Stimulated activated naive CD4-positive, alpha-beta T cell treated with Interleukin-2 at 50 U/mL for 16 hours (primary cell): Measurements from ENCODE around the gene TCTN3.
"Not testable (repeated sequence)": the region's sequence is repeated elsewhere in the genome, so short reads cannot be mapped to it uniquely, and the experiment has no call there.

Source experiments
- DNase-seq: peaks from one replicate; lab custom pipeline; 2025; lab: John Stamatoyannopoulos, UW

The TCTN3 gene

DNA sequence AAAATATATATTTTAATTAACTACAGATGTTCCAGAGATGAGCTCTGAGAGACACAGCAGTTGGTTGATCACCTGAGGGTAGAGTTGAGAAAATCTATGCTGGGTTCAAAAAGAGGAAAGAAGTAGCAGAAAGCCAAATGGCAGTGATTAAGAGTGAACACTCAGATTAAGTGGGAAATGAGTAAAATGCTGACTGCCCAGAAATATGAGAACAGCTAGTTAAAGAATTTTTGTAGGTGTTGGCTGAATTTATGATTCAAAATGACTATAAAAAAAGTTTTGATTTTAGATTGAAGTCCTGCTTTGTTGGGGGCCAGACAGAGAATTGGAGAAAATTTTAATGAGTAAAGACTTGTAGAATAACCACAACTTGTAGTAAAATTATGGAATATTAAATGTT lies 9.8 kb downstream of the TCTN3 start:
- no peak for DNase-seq

DNA sequence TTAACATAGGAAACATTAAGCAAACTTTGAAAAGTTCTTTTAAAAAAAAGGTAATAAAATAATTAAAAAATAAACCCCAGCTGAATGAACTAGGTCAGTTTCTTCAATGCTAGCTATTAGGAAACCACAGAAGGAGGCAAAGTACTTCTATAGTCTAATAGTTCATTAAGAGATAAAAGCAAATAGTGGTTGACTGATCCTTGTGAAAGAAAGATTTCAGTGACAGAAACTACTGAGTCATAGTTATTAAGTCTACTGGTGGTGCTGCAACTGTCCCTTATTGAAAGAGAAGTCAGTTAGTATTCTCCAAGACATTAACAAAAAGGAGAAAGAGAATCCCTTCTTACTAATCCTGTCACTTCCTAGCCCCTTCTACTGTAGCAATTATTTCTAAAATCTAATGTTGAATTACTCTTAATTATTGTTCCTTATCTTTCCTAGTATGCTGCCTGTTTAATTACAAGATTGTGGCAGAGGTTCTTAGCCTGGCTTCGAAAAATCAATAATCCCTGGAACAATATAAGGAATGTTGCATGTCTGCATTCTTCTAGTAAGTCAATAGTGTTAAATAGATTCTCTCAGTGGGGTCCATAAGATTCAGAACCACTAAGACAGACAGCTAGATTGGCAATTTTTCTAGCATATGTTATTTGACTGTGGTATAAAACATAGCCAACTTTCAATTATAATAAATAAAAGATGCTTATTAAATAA lies 18.2 kb downstream of the TCTN3 start:
- DNase-seq: no peak

DNA sequence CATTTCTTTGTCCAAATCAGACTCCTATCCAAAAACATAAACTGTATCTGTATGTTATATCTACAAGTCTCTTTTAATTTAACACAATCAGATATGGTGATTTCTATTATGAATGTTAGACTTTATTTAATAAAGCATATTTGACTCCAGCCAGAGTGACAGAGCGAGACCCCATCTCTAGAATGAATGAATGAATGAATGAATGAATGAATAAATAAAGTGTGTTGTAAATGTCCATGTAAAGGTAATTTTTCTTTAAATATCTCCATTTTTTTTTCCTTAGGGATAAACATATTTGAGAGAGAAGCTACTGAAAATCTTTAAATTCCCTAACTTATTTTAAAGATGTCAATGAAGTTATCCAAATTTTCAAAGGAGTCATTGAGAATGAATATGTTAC lies 19.1 kb downstream of the TCTN3 start:
- DNase-seq: no peak

DNA sequence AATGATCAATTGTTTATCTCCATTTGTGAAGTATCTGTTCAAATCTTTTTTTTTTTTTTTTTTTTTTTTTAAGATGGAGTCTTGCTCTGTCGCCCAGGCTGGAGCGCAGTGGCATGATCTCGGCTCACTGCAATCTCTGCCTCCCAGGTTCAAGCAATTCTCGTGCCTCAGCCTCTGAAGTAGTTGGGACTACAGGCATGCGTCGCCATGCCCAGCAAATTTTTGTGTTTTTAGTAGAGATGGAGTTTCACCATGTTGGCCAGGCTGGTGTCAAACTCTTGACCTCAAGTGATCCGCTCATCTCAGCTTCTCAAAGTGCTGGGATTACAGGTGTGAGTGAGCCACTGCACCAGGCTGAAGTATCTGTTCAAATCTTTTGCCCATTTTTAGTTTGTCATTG lies 21.1 kb downstream of the TCTN3 start:
- not testable (repeated sequence) for DNase-seq

DNA sequence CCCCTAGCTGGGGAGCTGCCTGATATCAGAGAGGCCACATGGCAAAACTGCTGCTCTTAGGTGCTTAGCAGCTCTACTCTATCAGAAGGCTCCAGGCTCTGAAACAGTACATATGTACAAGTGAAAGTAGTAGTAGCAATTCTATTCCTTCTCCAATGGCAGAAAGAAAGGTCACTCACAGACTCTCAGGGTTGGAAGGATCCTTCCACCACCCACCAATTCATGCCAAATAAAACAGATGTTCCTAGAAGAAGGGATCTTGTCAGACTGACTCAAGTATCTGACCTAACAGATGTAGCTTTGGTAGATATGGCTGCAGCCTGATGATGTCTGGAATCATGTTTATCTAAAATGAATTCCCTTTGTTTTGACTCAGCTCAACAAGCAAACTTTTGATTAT lies 29.2 kb downstream of the TCTN3 start:
- DNase-seq: no peak

DNA sequence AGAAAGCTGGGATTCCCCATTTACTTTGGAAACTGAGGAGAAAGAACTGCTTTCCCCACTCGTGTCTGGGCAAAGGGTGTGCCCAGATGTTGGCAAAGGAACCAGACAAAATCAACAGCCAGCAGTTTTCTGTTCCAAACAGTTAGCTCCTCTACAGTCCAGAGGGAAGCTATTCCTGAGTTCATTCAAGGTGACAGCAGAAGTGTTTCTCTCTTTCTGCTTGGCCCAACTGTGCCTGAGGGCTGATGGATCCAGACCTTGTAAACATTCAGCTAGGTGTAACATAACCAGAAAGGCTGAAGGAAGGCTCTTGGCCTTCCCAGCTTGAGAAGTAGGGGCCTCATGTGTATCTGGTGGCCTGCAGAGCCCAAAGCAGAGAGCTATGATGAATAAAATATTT lies 30.2 kb downstream of the TCTN3 start:
- no peak for DNase-seq

DNA sequence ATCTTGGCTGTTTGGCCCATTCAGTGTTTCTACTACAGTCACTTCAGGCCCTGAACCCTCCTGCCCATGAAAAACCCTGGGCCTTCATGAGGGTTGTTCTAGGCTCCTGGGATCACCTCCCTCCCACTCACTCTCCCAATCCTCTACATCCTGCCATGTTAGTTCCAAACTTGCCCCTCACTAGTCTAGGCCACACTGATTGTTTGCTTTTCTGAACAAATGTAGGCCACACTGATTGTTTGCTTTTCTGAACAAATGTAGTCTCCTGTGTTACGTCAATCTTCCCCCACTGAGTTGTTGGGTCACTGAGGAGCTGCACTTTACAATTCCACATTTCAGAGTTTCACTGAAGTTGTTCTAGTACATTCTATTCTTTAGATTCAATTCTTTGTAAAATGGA lies 31.9 kb downstream of the TCTN3 start:
- DNase-seq: no peak

DNA sequence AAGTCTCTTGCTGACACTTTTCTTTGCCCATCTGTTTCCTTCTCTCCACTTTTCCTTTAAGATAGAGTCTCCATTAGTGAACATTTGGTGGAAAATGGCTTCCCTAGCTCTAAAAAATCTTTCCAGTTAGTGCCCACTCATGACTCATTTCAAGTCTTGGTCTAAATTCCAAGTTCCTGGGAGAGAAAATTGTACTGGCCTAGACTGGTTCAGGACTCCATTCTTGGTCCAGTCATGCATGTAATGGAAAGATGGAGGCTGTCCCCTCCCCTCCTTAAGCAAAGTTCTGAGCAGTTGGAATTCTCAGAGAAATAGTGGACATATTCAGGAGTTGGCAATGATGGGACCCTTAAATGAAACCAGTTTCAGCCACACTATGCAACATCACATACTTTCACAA lies 33.4 kb downstream of the TCTN3 start:
- no peak for DNase-seq

DNA sequence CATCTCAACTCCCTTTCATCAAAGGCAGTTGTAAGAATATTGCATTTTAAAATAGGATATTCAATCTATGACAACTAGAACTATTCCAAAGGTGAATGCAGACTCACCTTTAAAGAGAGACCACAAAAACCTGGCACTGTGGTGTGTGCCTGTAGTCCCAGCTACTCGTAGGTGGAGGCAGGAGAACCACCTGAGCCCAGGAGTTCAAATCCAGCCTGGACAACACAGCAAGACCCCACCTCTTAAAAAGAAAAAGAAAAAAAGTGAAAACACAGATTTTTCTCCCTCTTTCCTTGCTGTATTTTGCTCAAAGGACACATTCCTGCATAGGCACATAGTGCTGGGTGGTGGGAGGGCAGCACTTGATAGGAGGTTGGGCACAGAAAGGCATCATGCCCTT lies 36.5 kb downstream of the TCTN3 start:
- no peak for DNase-seq

DNA sequence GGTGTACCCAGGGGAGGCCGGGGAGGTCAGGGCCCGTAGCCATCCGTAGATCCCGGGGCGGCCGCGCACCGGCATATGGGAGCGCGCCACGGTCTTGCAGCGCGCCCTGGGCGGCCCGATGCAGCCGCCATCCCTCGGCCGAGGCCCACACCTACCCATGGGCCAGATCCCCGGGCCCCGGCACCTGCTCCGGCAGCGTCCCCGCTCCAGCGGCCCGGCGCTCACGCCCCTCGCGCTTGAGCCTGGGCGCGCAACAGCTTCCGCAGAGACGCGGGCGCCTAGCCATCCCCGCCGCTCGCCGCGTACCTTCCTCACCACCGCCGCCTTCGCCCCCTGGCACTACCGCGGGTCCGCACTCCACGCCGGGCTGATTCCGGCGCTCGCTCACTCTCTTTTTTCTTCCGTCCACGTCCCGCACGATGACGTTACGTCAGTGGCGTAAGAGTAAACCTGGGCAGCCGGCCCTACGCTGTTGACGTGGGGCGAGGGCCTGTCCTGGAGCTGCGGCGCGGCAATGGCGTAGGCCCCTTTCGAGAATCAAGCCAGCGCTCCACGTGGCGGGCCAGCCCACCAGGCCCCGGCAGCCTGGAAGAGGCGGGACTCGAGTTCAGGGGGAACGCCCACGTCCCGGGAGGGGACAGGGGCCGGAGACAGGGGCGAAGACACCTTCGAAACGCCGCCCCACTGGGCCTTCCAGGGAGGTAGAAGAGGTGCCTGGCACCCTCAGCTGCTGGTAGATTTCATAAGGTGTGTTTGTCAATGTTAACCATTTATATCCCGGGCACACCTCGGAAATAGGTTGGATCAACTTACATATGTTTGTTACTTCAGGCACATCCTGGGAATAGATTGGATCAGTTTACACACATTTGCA lies 37.2 kb downstream of the TCTN3 start, which contains the start of gene ALDH18A1:
Gene ALDH18A1 (minus strand): TSS at position 421 of the 874 bp plus-strand sequence. CDS start 3,334 bp downstream, outside the sequence.
- peak; percentile 87 for DNase-seq

DNA sequence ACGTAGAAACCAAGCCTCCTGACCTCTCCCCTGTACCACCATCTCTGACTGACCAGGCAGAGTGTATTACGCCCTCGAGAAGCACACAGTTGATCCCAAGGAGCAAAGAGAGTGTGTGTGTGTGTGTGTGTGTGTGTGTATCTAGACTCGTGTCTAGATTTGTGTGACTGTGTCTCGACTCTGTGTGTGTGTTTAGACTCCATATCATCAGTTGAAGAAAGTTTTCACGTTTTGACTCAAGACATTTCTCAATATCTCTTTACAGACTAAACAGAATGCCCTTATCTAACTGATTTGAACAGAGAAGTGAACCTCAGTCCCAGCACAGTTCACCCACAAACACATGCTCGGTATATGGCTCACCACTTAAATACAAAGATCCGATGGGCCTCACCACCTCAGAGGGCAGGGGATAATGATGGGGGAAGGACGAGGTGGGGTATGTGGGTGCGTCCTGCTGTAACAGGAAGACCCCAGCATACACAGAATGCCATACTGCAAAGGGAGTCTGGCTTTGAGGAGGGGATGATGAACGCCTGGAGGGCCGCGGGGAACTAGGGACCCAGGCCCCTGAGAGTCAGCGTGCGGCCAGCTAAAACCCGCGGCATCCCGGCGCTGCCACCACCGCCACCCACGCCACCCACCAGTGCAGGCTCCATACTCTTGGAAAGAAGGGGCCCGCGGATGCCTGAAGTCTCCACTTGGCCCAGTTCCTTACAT lies 38.0 kb downstream of the TCTN3 start:
- DNase-seq: peak; percentile 9

DNA sequence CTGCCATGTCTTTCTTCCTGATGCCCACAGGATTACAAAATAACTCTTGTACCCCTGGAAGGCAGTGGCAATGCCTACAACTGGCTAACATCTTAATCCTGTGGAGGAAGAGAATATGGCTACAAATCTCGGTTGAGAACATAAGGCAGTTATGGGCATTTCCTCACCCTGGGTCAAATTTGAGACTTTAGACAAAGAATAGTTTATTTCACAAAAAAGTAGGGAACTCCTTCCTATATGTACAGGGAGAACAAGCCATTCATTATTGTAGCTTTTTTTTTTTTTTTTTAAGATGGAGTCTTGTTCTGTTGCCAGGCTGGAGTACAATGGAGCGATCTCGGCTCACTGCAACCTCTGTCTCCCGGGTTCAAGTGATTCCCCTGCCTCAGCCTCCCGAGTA lies 39.8 kb downstream of the TCTN3 start:
- DNase-seq: no peak

DNA sequence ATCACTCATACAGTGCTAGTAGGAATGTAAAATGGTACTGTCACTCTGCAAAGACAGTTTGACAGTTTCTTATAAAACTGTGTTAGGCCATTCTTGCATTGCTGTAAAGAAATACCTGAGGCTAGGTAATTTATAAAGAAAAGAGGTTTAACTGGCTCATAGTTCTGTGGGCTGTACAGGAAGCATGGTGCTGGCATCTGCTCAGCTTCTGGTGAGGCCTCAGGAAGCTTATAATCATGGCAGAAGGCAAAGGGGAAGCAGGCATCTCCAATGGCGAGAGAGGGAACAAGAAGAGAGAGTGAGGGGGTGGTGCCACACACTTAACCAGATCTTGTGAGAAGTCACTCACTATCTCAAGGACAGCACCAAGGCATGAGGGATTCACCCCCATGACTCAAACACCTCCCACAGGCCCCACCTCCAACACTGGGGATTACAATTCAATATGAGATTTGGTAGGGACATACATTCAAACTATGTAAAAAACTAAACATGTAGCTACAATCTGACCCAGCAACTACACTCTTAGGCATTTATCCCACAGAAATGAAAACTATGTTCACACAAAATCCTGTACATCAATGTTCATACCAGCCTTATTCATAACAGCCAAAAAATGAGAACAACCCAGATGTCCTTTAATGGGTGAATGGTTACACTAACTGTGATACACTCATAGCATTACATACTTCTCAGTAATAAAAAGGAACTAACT lies 42.2 kb downstream of the TCTN3 start:
- no peak for DNase-seq

DNA sequence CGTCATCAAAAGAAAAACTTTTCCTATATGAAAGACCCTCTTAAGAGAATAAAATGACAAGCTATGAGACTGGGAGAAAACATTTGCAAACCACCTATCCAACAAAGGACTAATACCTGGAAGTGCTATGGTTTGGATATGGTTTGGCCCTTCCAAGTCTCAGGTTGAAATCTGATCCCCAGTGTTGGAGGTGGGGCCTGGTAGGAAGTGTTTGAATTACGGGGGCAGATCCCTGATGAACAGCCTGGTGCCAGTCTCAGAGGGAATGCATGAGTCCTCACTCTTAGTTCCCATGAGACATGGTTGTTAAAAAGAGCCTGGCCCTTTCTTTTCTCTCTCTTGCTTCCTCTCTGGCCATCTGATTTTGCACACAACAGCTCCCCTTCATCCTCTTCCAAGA lies 43.5 kb downstream of the TCTN3 start:
- no peak for DNase-seq

DNA sequence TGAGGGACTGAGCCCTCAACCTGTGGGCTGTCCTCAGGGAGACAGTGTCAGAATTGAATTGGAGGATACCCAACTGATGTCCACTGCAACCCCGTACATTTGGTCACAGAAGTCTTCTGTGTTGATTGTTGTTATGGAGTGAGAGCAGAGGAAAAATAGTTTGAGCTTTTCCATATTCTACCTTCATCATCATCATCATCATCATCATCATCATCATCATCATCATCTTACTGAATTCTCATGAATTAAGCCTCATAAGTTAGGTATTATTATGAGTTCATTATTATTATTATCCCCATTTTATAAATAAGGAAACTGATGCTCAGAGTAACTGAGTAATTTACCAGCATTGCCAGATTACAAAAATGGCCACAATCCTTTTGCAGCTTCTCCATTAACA lies 45.6 kb downstream of the TCTN3 start:
- no peak for DNase-seq

DNA sequence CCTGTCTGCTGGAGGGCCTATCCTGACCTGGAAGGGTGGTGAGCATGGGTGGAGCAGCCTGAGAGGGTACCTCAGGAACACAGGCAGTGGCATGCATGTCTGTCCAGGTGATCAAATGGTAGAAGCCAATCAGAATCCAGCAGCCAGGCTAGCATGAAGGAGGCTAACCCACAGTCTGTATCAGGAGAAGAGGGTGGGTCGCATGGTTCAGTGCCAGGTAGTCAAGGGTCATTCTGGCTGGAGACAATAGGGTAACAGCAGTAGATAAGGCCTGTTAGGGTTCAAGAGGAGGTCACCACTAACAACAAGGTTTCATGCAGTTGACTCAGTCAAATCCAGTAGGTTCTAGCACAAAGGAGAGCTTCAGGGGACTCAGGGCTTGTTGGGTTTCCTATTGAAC lies 47.6 kb downstream of the TCTN3 start:
- no peak for DNase-seq

DNA sequence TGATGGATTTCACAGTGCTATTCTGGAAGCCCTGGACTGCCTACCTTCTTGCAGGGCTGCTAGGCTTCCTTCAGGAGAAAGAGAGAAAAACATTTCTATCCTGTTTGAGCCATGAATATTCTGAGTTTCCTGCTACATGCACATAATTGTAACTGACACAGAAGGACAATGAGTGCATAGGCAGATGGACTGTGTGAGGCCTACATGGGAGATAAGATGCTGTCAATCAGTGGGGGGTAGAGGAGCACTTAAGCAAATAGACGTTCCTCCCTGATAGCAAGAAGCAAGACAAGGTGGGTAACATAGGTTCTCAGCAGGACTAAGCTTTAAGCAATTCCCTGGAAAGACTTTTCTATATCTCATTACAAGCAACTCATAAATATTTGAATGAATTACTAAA lies 48.8 kb downstream of the TCTN3 start:
- DNase-seq: no peak

DNA sequence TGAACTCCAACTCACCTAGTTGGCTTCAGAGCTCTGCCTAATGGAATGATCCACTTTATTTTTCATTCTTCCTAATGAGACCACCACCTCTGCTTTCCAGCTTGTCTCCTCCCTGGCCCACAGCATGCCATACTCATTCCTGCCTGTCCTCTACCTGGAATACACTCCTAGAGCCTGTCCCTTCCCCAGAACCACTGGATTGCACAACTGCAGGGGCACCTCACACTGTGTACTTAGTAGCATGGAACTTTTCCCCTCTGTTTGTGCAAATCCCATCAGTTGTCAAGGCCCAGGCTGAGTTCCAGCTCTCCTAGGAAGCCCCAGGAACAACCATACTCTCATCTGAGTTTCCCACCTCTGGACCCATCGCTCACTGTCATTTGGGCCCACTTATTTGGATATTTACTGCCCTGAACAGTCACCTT lies 52.8 kb downstream of the TCTN3 start:
- DNase-seq: no peak

DNA sequence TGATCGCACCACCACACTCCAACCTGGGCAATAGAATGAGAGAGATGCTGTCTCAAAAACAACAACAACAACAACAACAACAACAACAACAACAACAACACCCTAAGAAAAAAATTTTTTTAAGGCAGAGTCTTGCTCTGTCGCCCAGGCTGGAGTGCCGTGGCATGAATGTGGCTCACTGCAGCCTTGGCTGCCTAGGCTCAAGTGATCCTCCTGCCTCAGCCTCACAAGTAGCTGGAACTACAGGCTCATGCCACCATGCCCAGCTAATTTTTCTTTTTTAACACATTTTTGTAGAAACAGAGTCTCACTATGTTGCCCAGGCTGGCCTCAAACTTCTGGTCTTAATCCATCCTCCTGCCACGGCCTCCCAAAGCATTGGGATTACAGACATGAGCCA lies 55.8 kb downstream of the TCTN3 start:
- no peak for DNase-seq

DNA sequence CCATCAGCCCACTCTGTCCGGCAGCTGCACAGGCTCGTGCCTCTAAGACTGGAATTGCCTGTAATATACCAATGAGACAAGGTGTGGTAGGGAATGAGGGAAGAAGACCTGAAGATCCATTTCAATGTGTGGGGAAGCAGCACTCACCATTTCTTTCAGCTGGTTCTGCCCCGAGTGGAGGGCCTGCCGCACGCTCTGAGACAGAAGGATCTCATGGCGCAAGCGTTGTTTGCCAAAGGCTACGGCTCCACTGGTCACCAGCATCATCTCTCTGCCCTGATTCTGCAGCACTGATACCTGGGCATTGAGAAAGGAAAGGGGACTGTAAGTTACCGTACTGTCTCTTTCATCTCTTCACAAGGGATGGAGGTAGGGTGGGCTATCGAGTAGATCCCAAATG lies 56.6 kb downstream of the TCTN3 start:
- no peak for DNase-seq

DNA sequence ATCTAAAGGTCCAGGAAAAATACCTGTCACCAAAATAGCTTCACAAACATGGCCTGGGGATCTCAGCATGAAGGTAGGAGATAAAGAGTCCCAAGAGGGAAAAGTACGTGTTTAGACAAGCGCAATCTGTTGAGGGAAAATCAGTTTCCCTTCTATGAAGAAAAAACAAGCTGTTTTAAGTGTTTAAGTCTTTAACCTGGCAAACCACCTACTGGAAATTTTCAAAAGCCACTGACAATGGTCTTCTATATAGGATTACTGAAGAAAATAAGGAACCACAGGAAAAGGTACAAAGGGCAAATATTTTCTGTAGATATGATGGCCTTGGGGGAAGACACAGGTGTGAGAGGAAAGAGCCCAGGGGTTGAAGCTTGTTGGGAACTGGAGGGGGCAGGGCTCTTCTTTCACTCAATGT lies 58.4 kb downstream of the TCTN3 start:
- no peak for DNase-seq

DNA sequence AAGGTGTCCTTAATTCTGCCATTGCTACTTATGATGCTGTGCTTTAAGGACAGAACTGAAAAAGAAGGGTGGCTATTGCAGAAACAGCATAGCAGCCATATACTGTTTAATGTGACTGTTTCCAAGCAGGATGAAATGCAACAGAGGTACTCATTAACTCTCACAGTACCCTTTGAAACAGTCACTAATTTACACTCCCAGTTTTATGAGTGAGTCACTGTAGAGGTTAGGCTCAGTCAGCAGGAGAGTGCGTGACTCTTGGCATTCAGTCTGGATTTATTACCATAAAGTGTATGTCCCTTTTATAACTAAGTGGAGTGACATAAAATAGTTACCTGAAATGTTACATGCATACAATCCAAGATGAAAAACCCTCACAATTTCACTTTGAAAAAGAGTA lies 64.9 kb downstream of the TCTN3 start:
- no peak for DNase-seq
